Activated B cell treated with CpG ODN at 0.5 μM for 24 hours (primary cell): ENCODE measurements around the gene CDCA3. TPM values are rescaled to one million over a fixed set of nuclear protein-coding genes. Genes with fewer than 3 reads are reported as not detected.
"Not testable (repeated sequence)": the region's sequence is repeated elsewhere in the genome, so short reads cannot be mapped to it uniquely, and the experiment has no call there.

Experiments used
- ATAC-seq: fragments of 200-7000 bp; cut with Tn5 transposase; one replicate; pipeline ENCODE4 v1.10.0; 2021; ENCODE audit warnings: low read depth, mild to moderate bottlenecking, moderate library complexity
- CTCF ChIA-PET: fragments of 350-600 bp; sonication (Branson Sonifier 250); formaldehyde crosslinking; loops from one replicate; lab custom pipeline; 2021; ENCODE audit warnings: antibody characterized with exemption; lab: Charles Lee
- POLR2A ChIA-PET: fragments of 350-600 bp; sonication (Branson Sonifier 250); formaldehyde crosslinking; loops from one replicate; lab custom pipeline; 2021; ENCODE audit warnings: antibody characterized with exemption; lab: Charles Lee
- DNase-seq: peaks from one replicate; pipeline ENCODE4 v3.0.0; 2022
- H3K27ac Mint-ChIP-seq: one replicate; pipeline ENCODE4 v1.8.0; 2020; ENCODE audit warnings: mixed read lengths
- H3K27me3 Mint-ChIP-seq: one replicate; pipeline ENCODE4 v1.8.0; 2021; ENCODE audit warnings: mixed read lengths
- H3K36me3 Mint-ChIP-seq: one replicate; pipeline ENCODE4 v1.8.0; 2021; ENCODE audit warnings: low read depth, mixed read lengths
- H3K4me1 Mint-ChIP-seq: one replicate; pipeline ENCODE4 v1.8.0; 2021; ENCODE audit warnings: mixed read lengths
- H3K4me3 Mint-ChIP-seq: one replicate; pipeline ENCODE4 v1.8.0; 2020; ENCODE audit warnings: mild to moderate bottlenecking, mixed read lengths
- H3K9me3 Mint-ChIP-seq: one replicate; pipeline ENCODE4 v1.8.0; 2020; ENCODE audit warnings: mixed read lengths
- CTCF ChIP-seq: fragments of 200-600 bp; IDR thresholded peaks from one replicate; pipeline ENCODE4 v1.8.0; 2022; ENCODE audit warnings: antibody characterized with exemption, mild to moderate bottlenecking
- intact Hi-C: fragments of 100-400 bp; cut with micrococcal nuclease; formaldehyde crosslinking; loops from one replicate; pipeline ENCODE4 v1.15.1; 2024
- total RNA-seq: library from RNA; stranded (reverse); gene quantifications from 2 replicates; pipeline ENCODE4 v1.2.3, GENCODE V29; 2022

The CDCA3 gene
- total RNA-seq, 1 donor from 2014 or later, result 1.6 TPM

GRCh38 chr12:6894321-6894720 lies 43.2 kb upstream of the CDCA3 start:
- ChIA-PET CTCF (no interaction called here), POLR2A (interaction anchor here (0.7 to 1.7 kb wide), 2 partner anchors 13 to 49 kb away, joined by 3 to 4 read pairs; partner anchors contain the start of genes C12orf57 and RNU7-1)
- H3K9me3 Mint-ChIP-seq, result no peaks in the 10 kb centered on the region
- no peak overlapping the region for H3K27ac Mint-ChIP-seq
- DNase-seq (no peak), ATAC-seq (no peak)
- no peak overlapping the region for H3K4me3 Mint-ChIP-seq
- no peak for TF ChIP-seq CTCF
- intact Hi-C loops, result no loop called here
- H3K27me3 Mint-ChIP-seq, result no peaks in the 10 kb centered on the region
- peaks cover 15% of the 10 kb centered on the region for H3K4me1 Mint-ChIP-seq
- H3K36me3 Mint-ChIP-seq, result no peaks in the 10 kb centered on the region

GRCh38 chr12:6892683-6893082 lies 41.6 kb upstream of the CDCA3 start:
- DNase-seq, result not testable (repeated sequence)
- POLR2A ChIA-PET, result interaction anchor here (2.0 to 2.4 kb wide), 3 partner anchors 20 to 41 kb away, joined by 30 to 64 read pairs (median 38); partner anchors contain the start of genes CDCA3, SPSB2, TPI1 and USP5

GRCh38 chr12:6891646-6892001 lies 40.5 kb upstream of the CDCA3 start:
- POLR2A ChIA-PET, result interaction anchor here (0.5 to 2.4 kb wide), 31 partner anchors 8 to 421 kb away, joined by 3 to 64 read pairs (median 6); partner anchors contain the start of genes ATN1, C12orf57, CDCA3 and COPS7A
- TF ChIP-seq CTCF, result no peak
- H3K4me1 Mint-ChIP-seq, result peaks cover 15% of the 10 kb centered on the region

More at GRCh38 chr12:6892683-6893082, 41.6 kb upstream of the CDCA3 start:
- intact Hi-C loops, H3K27me3 Mint-ChIP-seq, H3K4me3 Mint-ChIP-seq, H3K36me3 Mint-ChIP-seq, ATAC-seq, H3K27ac Mint-ChIP-seq, H3K9me3 Mint-ChIP-seq: not testable (repeated sequence)
- CTCF ChIA-PET, result interaction anchor here (2.0 to 2.3 kb wide), 2 partner anchors 20 to 215 kb away, joined by 7 to 52 read pairs; partner anchors contain the start of gene SPSB2
- peaks cover 15% of the 10 kb centered on the region for H3K4me1 Mint-ChIP-seq

GRCh38 chr12:6890789-6891645 lies 39.9 kb upstream of the CDCA3 start:
- ChIA-PET POLR2A (interaction anchor here (0.5 to 2.4 kb wide), 33 partner anchors 9 to 420 kb away, joined by 3 to 64 read pairs (median 6); partner anchors contain the start of genes ATN1, C12orf57, CDCA3 and COPS7A), CTCF (interaction anchor here (0.7 to 2.3 kb wide), 16 partner anchors 12 to 421 kb away, joined by 3 to 52 read pairs (median 4); partner anchors contain the start of genes SPSB2, TPI1, USP5 and VAMP1)
- intact Hi-C loops, result loop anchor here (1.0 kb wide), 8 partner anchors 13 to 138 kb away; partner anchors contain the start of genes C12orf57, LPCAT3, LRRC23 and MLF2
- H3K4me3 Mint-ChIP-seq, result peak overlapping the region; percentile 84
- ATAC-seq, result peak; percentile 93
- no peaks in the 10 kb centered on the region for H3K27me3 Mint-ChIP-seq
- H3K27ac Mint-ChIP-seq, result peak overlapping the region; percentile 93
- no peaks in the 10 kb centered on the region for H3K36me3 Mint-ChIP-seq
- peaks cover 15% of the 10 kb centered on the region for H3K4me1 Mint-ChIP-seq
- TF ChIP-seq CTCF, result peak; percentile 65
- H3K9me3 Mint-ChIP-seq, result no peaks in the 10 kb centered on the region
- DNase-seq, result peak; percentile 97

More at GRCh38 chr12:6891646-6892001, 40.5 kb upstream of the CDCA3 start:
- DNase-seq, result no peak
- Mint-ChIP-seq H3K4me3 (peak overlapping the region; percentile 84), H3K27me3 (no peaks in the 10 kb centered on the region), H3K27ac (peak overlapping the region; percentile 93), H3K36me3 (no peaks in the 10 kb centered on the region), H3K9me3 (no peaks in the 10 kb centered on the region)
- intact Hi-C loops, result loop anchor here (1.0 kb wide), 8 partner anchors 13 to 138 kb away; partner anchors contain the start of genes C12orf57, LPCAT3, LRRC23 and MLF2
- no peak for ATAC-seq
- CTCF ChIA-PET, result interaction anchor here (0.7 to 2.3 kb wide), 15 partner anchors 11 to 421 kb away, joined by 3 to 52 read pairs (median 4); partner anchors contain the start of genes SPSB2, TPI1, USP5 and VAMP1

- ChIA-PET POLR2A (interaction anchor here (0.9 kb wide), 1 partner anchor 17 kb away, joined by 4 read pairs; the partner anchor contains the start of gene SPSB2), CTCF (interaction anchor here (0.7 kb wide), 1 partner anchor 24 kb away, joined by 3 read pairs; no protein-coding TSS in a partner anchor)
- ATAC-seq, intact Hi-C loops, H3K9me3 Mint-ChIP-seq, DNase-seq, H3K27me3 Mint-ChIP-seq, H3K36me3 Mint-ChIP-seq: not testable (repeated sequence)
- Mint-ChIP-seq H3K4me3 (peak overlapping the region; percentile 84), H3K4me1 (peaks cover 15% of the 10 kb centered on the region), H3K27ac (peak overlapping the region; percentile 93)
These were observed 38.9 kb upstream of the CDCA3 start for GRCh38 chr12:6889775-6890573.

GRCh38 chr12:6888794-6889193 lies 37.7 kb upstream of the CDCA3 start:
- H3K36me3 Mint-ChIP-seq, DNase-seq, ATAC-seq, intact Hi-C loops, H3K9me3 Mint-ChIP-seq, CTCF ChIA-PET, H3K27me3 Mint-ChIP-seq, H3K4me3 Mint-ChIP-seq, H3K27ac Mint-ChIP-seq: not testable (repeated sequence)
- peaks cover 15% of the 10 kb centered on the region for H3K4me1 Mint-ChIP-seq
- POLR2A ChIA-PET, result interaction anchor here (1.0 kb wide), 1 partner anchor 16 kb away, joined by 4 read pairs; the partner anchor contains the start of gene SPSB2
